Glutamatergic neuron (in vitro differentiated cells): Measurements from ENCODE around the gene TFAP2E. TPM values are rescaled to one million over a fixed set of nuclear protein-coding genes. Genes with fewer than 3 reads are reported as not detected.
A peak's percentile ranks its signal among the peaks of the same experiment; 100 is the strongest.
"Not testable (repeated sequence)": the region's sequence is repeated elsewhere in the genome, so short reads cannot be mapped to it uniquely, and the experiment has no call there.

Source experiments
- DNase-seq: peaks from one replicate; pipeline ENCODE4 v3.0.0; 2022
- H3K27ac Mint-ChIP-seq: one replicate; pipeline ENCODE4 v1.8.0; 2020; ENCODE audit warnings: mild to moderate bottlenecking, mixed read lengths, inconsistent platforms; ENCODE audit not compliant: unreplicated experiment
- H3K27me3 Mint-ChIP-seq: one replicate; pipeline ENCODE4 v1.8.0; 2020; ENCODE audit warnings: mild to moderate bottlenecking, moderate library complexity, mixed read lengths, inconsistent platforms; ENCODE audit not compliant: unreplicated experiment
- H3K36me3 Mint-ChIP-seq: one replicate; pipeline ENCODE4 v1.8.0; 2020; ENCODE audit warnings: mild to moderate bottlenecking, mixed read lengths, inconsistent platforms; ENCODE audit not compliant: unreplicated experiment
- H3K4me1 Mint-ChIP-seq: one replicate; pipeline ENCODE4 v1.8.0; 2020; ENCODE audit warnings: mild to moderate bottlenecking, low read depth, mixed read lengths, inconsistent platforms; ENCODE audit not compliant: unreplicated experiment
- H3K4me3 Mint-ChIP-seq: one replicate; pipeline ENCODE4 v1.8.0; 2020; ENCODE audit warnings: mild to moderate bottlenecking, mixed read lengths, inconsistent platforms; ENCODE audit not compliant: unreplicated experiment
- H3K9me3 Mint-ChIP-seq: one replicate; pipeline ENCODE4 v1.8.0; 2020; ENCODE audit warnings: mild to moderate bottlenecking, moderate library complexity, mixed read lengths, inconsistent platforms; ENCODE audit not compliant: unreplicated experiment
- CTCF ChIP-seq: fragments of 200-600 bp; sonication (generic); IDR thresholded peaks from one replicate; pipeline ENCODE4 v1.5.0; 2021; ENCODE audit not compliant: partially characterized antibody, unreplicated experiment
- total RNA-seq: library from RNA; stranded (reverse); fragmentation: NEBNext Ultra II Directional; extraction: Animal tissue kit (Norgen Biotek cat#: 25700); gene quantifications from one replicate; pipeline ENCODE4 v1.2.1, GENCODE V29; 2021; ENCODE audit not compliant: unreplicated experiment

Gene TFAP2E
- total RNA-seq, 1 donor from 2014 or later = 1.1 TPM

- H3K9me3 Mint-ChIP-seq = peaks cover 9% of the 10 kb centered on the region
- H3K4me1 Mint-ChIP-seq = peaks cover 4% of the 10 kb centered on the region
- no peak for TF ChIP-seq CTCF
- peaks cover 5% of the 10 kb centered on the region for H3K36me3 Mint-ChIP-seq
- peaks cover 34% of the 10 kb centered on the region for H3K27me3 Mint-ChIP-seq
- no peak for DNase-seq
- H3K27ac Mint-ChIP-seq = no peak overlapping the region
- no peak overlapping the region for H3K4me3 Mint-ChIP-seq
Observed at GRCh38 chr1:35574125-35574654, 1.1 kb downstream of the TFAP2E start.

DNA sequence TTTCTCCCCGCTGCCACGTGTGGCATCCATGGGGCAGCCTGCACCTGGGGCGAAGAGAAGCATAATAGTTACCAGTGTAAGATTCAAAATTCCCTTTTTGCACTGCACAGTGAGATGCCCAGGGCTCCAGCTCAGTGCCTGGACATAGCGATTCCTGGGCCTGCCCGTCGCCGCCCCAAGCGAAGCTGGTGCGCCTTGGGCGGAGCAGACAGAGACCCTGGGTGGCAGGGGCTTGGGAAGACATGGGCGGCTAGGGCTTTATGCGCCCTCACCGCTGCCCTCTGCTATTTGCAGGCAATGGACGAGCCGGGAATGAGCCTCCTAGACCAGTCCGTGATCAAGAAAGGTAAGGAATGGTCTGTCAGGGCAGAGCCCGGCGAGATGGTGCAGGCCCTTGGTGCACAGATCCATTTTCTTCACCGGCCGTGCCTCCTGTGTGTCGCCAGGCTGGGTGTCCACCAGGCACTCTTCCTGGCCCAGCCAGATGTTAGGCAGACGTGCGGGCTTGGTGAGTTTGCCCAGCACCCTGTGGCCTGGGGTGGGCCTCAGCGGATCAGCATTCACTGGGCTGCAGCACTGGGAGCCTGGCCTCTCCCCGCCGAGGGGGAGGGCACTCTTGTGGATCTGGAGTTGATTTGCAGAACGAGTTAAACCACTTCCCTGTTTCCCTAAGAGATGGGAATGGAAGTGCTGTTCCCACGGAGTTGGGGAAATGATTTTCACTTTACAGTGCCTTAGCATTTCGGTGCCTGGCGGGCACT is 1.7 kb downstream of the TFAP2E start:
- Mint-ChIP-seq H3K9me3 (peaks cover 9% of the 10 kb centered on the region), H3K36me3 (peaks cover 5% of the 10 kb centered on the region), H3K27me3 (peaks cover 34% of the 10 kb centered on the region), H3K27ac (peak overlapping the region; percentile 46), H3K4me1 (peaks cover 4% of the 10 kb centered on the region), H3K4me3 (no peak overlapping the region)
- no peak for TF ChIP-seq CTCF
- DNase-seq = no peak

DNA sequence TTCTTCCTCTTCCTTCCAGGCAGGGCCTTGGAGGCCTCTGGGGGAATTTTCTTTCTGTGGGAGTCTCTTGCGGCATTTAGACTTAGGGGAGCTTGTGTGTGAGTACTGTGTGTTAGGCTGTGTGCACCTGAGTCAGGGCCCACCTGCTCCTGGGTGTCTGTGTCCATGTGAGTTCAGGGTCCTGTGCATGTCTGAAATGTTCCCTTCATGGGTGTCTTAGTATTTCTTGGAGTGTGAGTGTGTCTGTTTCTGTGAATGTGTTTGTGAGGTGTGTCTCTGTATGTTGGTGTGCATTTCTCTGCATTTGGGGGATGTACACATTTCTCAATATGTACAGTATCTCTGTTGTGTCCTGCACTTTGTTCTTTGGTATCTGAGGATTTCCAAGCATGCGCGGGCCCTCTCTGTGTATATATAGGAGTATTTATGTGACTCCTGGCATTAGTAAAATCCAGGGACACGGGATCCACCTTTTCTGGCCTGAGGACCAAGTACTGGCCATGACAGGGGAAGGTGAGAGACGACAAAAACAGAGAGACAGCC is 2.4 kb downstream of the TFAP2E start:
- peaks cover 9% of the 10 kb centered on the region for H3K9me3 Mint-ChIP-seq
- H3K4me1 Mint-ChIP-seq = peaks cover 4% of the 10 kb centered on the region
- TF ChIP-seq CTCF = no peak
- DNase-seq = no peak
- H3K4me3 Mint-ChIP-seq = no peak overlapping the region
- H3K27me3 Mint-ChIP-seq = peaks cover 34% of the 10 kb centered on the region
- H3K36me3 Mint-ChIP-seq = peaks cover 5% of the 10 kb centered on the region
- peak overlapping the region; percentile 46 for H3K27ac Mint-ChIP-seq

DNA sequence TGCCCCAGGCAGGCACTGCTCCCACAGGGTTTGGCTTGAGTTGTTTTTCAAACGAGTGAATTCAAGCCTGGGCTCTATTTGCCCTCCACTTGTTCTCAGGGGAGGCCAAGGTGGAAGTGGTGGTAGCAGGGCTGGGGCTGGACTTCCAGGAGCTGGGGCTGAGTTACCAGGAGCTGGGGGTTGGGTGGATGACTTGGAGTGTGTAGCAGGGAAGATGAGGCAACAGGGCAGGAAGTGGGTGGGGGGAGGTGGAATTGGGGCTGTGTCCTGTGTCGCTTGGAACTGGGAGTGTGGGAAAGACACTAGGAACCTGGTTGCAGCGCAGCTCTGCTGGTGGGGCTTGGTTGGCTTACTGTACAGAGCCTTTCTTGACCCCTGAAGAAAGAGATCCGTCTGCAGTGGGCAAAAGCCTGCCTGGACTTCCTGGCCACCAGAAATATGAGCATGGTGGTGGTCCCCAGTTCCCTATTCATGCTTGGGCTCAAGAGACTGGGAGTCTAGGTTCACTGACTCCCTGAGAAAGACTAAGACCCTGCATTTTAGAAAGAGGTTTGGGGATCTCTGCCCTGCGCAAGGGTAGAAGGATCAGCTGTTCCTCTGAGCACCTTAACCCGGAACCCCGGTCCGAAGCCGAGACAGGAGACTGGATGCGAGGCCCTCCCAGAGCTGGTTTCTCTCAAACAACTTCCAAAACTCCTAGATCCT is 3.1 kb downstream of the TFAP2E start:
- no peak for DNase-seq
- Mint-ChIP-seq H3K9me3 (peaks cover 9% of the 10 kb centered on the region), H3K27ac (no peak overlapping the region), H3K4me1 (peaks cover 4% of the 10 kb centered on the region), H3K36me3 (peaks cover 5% of the 10 kb centered on the region), H3K4me3 (peak overlapping the region; percentile 64), H3K27me3 (peaks cover 31% of the 10 kb centered on the region)
- no peak for TF ChIP-seq CTCF

- not testable (repeated sequence) for DNase-seq, H3K36me3 Mint-ChIP-seq, H3K27ac Mint-ChIP-seq, H3K9me3 Mint-ChIP-seq, H3K4me1 Mint-ChIP-seq
- Mint-ChIP-seq H3K27me3 (peaks cover 27% of the 10 kb centered on the region), H3K4me3 (peak overlapping the region; percentile 64)
Observed at GRCh38 chr1:35576766-35577070, 3.6 kb downstream of the TFAP2E start.
